GM23248 (cell line): ENCODE measurements around the gene CADPS2.

Experiments
- EZH2 ChIP-seq: fragments of 200-600 bp; sonication (generic); IDR thresholded peaks from 2 replicates; pipeline ENCODE4 v1.6.1; 2018; ENCODE audit warnings: antibody characterized with exemption, mild to moderate bottlenecking; ENCODE audit not compliant: insufficient read depth, poor library complexity, severe bottlenecking
- EZH2phosphoT487 ChIP-seq: fragments of 200-600 bp; sonication (generic); IDR thresholded peaks from 2 replicates; pipeline ENCODE4 v1.6.1; 2018; ENCODE audit warnings: antibody characterized with exemption, moderate library complexity, mild to moderate bottlenecking, low read depth; ENCODE audit not compliant: insufficient read depth

GRCh38 chr7:122532406-122533269 is 353.6 kb downstream of the CADPS2 start:
- TF ChIP-seq EZH2phosphoT487 (no peak), EZH2 (no peak)
